Left cardiac atrium (tissue), 4 donors: ENCODE measurements around the gene MYCBPAP. TPM values are rescaled to one million over a fixed set of nuclear protein-coding genes. Genes with fewer than 3 reads are reported as not detected.

ENCODE experiments used
- ATAC-seq, 2 donors: fragments of 200-7000 bp; cut with Tn5 transposase; one replicate each; pipeline ENCODE4 v1.9.1; 2020; ENCODE audit warnings: mild to moderate bottlenecking in 2 of 2, moderate library complexity in 2 of 2
- DNase-seq: peaks from one replicate; pipeline ENCODE4 v3.0.0-alpha.2; 2020
- intact Hi-C, 2 donors: fragments of 100-400 bp; cut with DNase I; formaldehyde crosslinking; loops; one replicate each; pipeline versions ENCODE4 v1.14.1 to v1.15.1; 2022 to 2023
- total RNA-seq, 2 donors: library from RNA; stranded (reverse); fragmentation: NEBNext Ultra II Directional; extraction: Animal tissue kit (Norgen Biotek cat#: 25700); gene quantifications; one replicate each; pipeline ENCODE4 v1.2.1, GENCODE V29; 2021
- donor health status: DM: no; HTN: yes; CAD: no.
- donor health status: DM: no; HTN: yes; CAD: no; lungs with severe emphysema.
- donor health status: DM: yes; HTN: yes; CAD: no.
- donor health status: Dilated cardiomyopathy.

Gene MYCBPAP
- total RNA-seq, 2 donors from 2014 or later: 0.39 to 0.59 TPM

GRCh38 chr17:50481648-50482047, 26.6 kb upstream of the MYCBPAP start:
- DNase-seq (no peak), ATAC-seq (no peak)
- intact Hi-C loops: loop anchor here (2.0 to 10.0 kb wide), 5 partner anchors 51 to 201 kb away; partner anchors contain the start of genes EPN3 (in 1 of the 2) and SPATA20 (in 1 of the 2)

- no peak for DNase-seq
- ATAC-seq: no peak
- intact Hi-C loops: loop anchor here (2.0 to 10.0 kb wide), 5 partner anchors 51 to 200 kb away; partner anchors contain the start of genes EPN3 (in 1 of the 2) and SPATA20 (in 1 of the 2)
Measured at GRCh38 chr17:50482110-50482509, 26.1 kb upstream of the MYCBPAP start.

GRCh38 chr17:50482516-50482915, 25.7 kb upstream of the MYCBPAP start:
- DNase-seq (peak; percentile 97), ATAC-seq (peak; percentile 56 to 59)
- intact Hi-C loops: loop anchor here (2.0 to 10.0 kb wide), 5 partner anchors 50 to 200 kb away; partner anchors contain the start of genes EPN3 (in 1 of the 2) and SPATA20 (in 1 of the 2)

GRCh38 chr17:50483266-50483665, 25.0 kb upstream of the MYCBPAP start:
- intact Hi-C loops: loop anchor here (2.0 to 10.0 kb wide), 5 partner anchors 50 to 199 kb away; partner anchors contain the start of genes EPN3 (in 1 of the 2) and SPATA20 (in 1 of the 2)
- ATAC-seq (no peak), DNase-seq (no peak)

GRCh38 chr17:50484386-50485155, 23.7 kb upstream of the MYCBPAP start:
- intact Hi-C loops: loop anchor here (5.0 to 10.0 kb wide), 4 partner anchors 60 to 198 kb away; partner anchors contain the start of gene SPATA20 (in 1 of the 2)
- ATAC-seq (no peak), DNase-seq (no peak)

GRCh38 chr17:50487213-50488096, 20.8 kb upstream of the MYCBPAP start:
- intact Hi-C loops: loop anchor here in 1 of 2 donors (10.0 kb wide), 2 partner anchors 57 to 137 kb away; partner anchors contain the start of gene SPATA20
- ATAC-seq (peak in 1 of 2 donors; percentile 52), DNase-seq (no peak)

- intact Hi-C loops: loop anchor here in 1 of 2 donors (10.0 kb wide), 2 partner anchors 56 to 136 kb away; partner anchors contain the start of gene SPATA20
- no peak for ATAC-seq
- no peak for DNase-seq
Measured at GRCh38 chr17:50488880-50489279, 19.4 kb upstream of the MYCBPAP start.

- ATAC-seq (no peak), DNase-seq (no peak)
- intact Hi-C loops: no loop called here
Measured at GRCh38 chr17:50491505-50491904, 16.7 kb upstream of the MYCBPAP start.

- no peak for ATAC-seq
- no peak for DNase-seq
- intact Hi-C loops: no loop called here
Measured at GRCh38 chr17:50492214-50492613, 16.0 kb upstream of the MYCBPAP start.

GRCh38 chr17:50493744-50494143, 14.5 kb upstream of the MYCBPAP start:
- intact Hi-C loops: no loop called here
- no peak for ATAC-seq
- DNase-seq: no peak

GRCh38 chr17:50495217-50495823, 12.9 kb upstream of the MYCBPAP start:
- intact Hi-C loops: no loop called here
- ATAC-seq (no peak), DNase-seq (no peak)

GRCh38 chr17:50495918-50496317, 12.3 kb upstream of the MYCBPAP start:
- ATAC-seq (no peak), DNase-seq (no peak)
- intact Hi-C loops: no loop called here

GRCh38 chr17:50498021-50498874, 10.0 kb upstream of the MYCBPAP start:
- DNase-seq (no peak), ATAC-seq (no peak)
- intact Hi-C loops: no loop called here

GRCh38 chr17:50499270-50499669, 9.0 kb upstream of the MYCBPAP start:
- no peak for ATAC-seq
- intact Hi-C loops: no loop called here
- no peak for DNase-seq

- no peak for ATAC-seq
- intact Hi-C loops: no loop called here
- no peak for DNase-seq
Measured at GRCh38 chr17:50499721-50500120, 8.5 kb upstream of the MYCBPAP start.

GRCh38 chr17:50501054-50501453, 7.2 kb upstream of the MYCBPAP start:
- ATAC-seq: no peak
- intact Hi-C loops: no loop called here
- DNase-seq: no peak

- intact Hi-C loops: no loop called here
- ATAC-seq (no peak), DNase-seq (no peak)
Measured at GRCh38 chr17:50502301-50502990, 5.8 kb upstream of the MYCBPAP start.
